Brain microvascular endothelial cell (primary cell): Measurements from ENCODE around the gene TBC1D16.

Experiments
- DNase-seq: peaks from one replicate; pipeline ENCODE4 v3.0.0-alpha.2; 2020
- H3K27ac ChIP-seq: fragments of 250-450 bp; sonication (Bioruptor Pico); 2 replicates; pipeline ENCODE4 v1.5.1; 2020; ENCODE audit warnings: mild to moderate bottlenecking, moderate library complexity
- H3K27me3 ChIP-seq: fragments of 250-450 bp; sonication (Bioruptor Pico); replicated peaks from 2 replicates; pipeline ENCODE4 v1.5.1; 2020; ENCODE audit warnings: mild to moderate bottlenecking
- H3K36me3 ChIP-seq: fragments of 250-450 bp; sonication (Bioruptor Pico); replicated peaks from 2 replicates; pipeline ENCODE4 v1.5.1; 2020; ENCODE audit warnings: mild to moderate bottlenecking
- H3K4me3 ChIP-seq: 2 replicates; pipeline ENCODE4 v1.5.1; 2011; ENCODE audit warnings: low read depth, mild to moderate bottlenecking, control low read depth, low read length, moderate library complexity
- CTCF ChIP-seq: IDR thresholded peaks from 2 replicates; pipeline ENCODE4 v1.5.1; 2011; ENCODE audit warnings: low read depth, mild to moderate bottlenecking, moderate library complexity, low read length, control low read depth, inconsistent platforms; ENCODE audit errors: missing control alignments
- in situ Hi-C: cut with HindIII; loops from 2 replicates; pipeline ENCODE4 v1.10.0; 2017; ENCODE audit warnings: low sequenced_read_pairs, low pct_ligation_motif_present

TBC1D16 gene

GRCh38 chr17:79948406-79948944 lies 87.2 kb downstream of the TBC1D16 start:
- peaks cover 23% of the 10 kb centered on the region for H3K36me3 ChIP-seq
- H3K27me3 ChIP-seq = no peaks in the 10 kb centered on the region
- in situ Hi-C loops = no loop called here
- H3K4me3 ChIP-seq = no peak overlapping the region
- TF ChIP-seq CTCF = no peak
- H3K27ac ChIP-seq = no peak overlapping the region
- no peak for DNase-seq

DNA sequence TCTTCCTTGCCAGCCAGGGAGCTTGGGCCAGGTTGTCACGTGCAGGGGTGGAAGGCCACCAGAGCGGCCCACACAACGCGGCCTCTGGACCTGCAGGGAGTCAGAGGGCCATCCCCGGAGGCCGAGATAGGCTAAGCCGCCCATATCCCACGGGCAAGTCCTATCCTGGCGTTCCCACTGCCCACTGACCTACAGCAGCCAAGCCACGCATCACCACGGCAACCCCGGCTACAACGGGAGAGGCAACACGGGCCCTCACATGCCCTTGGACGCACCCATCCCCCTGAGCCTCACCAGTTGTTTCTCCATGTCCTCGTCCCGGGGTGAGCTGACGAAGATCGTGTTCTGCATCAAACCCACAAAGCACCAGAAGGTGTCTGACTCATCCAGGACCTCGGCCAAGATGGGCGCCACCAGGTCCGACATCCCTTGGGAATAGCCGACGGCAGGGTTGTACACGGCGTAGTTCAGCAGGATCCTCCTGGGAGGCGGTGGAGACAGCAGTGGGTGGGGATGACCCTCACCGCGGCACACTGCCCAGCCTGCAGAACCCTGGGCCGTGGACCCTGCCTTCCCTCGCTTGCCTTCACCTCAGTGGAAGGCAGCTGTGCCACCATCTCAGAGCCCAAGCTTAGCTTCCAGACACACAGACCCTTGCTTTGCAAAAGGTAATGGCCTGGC lies 88.2 kb downstream of the TBC1D16 start:
- in situ Hi-C loops = no loop called here
- peaks cover 25% of the 10 kb centered on the region for H3K36me3 ChIP-seq
- DNase-seq = peak; percentile 56

GRCh38 chr17:79946352-79947231 lies 89.1 kb downstream of the TBC1D16 start:
- Histone ChIP-seq H3K4me3 (no peak overlapping the region), H3K27ac (no peak overlapping the region), H3K27me3 (no peaks in the 10 kb centered on the region), H3K36me3 (peaks cover 25% of the 10 kb centered on the region)
- no peak for TF ChIP-seq CTCF
- no peak for DNase-seq
- in situ Hi-C loops = no loop called here

More for the DNA sequence above, 88.2 kb downstream of the TBC1D16 start:
- H3K27ac ChIP-seq = no peak overlapping the region
- no peaks in the 10 kb centered on the region for H3K27me3 ChIP-seq
- TF ChIP-seq CTCF = no peak
- H3K4me3 ChIP-seq = no peak overlapping the region

DNA sequence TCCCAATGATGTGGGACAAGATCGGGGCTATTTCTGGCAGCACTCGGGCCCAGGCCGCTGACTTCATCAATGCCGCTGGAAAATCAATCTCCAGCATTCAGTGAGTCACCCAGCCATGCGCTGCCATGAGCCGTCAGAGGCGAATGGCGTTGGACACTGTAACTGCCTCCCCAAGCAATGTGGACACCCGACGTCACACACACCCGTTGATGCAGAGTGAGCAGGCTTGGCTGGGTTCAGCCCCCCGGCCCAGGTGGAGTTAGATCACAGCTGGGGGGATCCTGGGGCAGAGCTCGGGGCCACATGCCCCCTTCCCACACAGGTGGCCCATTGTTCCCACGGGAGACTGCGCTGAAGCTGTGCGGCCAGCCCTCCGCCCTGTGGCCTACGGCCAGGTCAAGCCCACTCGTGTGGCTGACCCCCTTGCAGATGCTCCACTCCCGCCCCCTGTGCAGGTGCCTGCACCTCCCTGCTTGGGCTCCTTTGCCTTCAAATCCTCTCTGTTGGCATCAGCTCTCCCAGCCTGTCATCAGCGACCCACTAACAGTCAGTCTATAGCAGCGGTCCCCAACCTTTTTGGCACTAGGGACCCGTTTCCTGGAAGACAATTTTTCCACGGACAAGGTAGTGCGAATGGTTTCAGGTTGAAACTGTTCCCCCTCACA lies 89.9 kb downstream of the TBC1D16 start:
- H3K4me3 ChIP-seq = no peak overlapping the region
- H3K27me3 ChIP-seq = no peaks in the 10 kb centered on the region
- peaks cover 25% of the 10 kb centered on the region for H3K36me3 ChIP-seq
- no peak for DNase-seq
- no peak overlapping the region for H3K27ac ChIP-seq
- no peak for TF ChIP-seq CTCF
- in situ Hi-C loops = no loop called here

DNA sequence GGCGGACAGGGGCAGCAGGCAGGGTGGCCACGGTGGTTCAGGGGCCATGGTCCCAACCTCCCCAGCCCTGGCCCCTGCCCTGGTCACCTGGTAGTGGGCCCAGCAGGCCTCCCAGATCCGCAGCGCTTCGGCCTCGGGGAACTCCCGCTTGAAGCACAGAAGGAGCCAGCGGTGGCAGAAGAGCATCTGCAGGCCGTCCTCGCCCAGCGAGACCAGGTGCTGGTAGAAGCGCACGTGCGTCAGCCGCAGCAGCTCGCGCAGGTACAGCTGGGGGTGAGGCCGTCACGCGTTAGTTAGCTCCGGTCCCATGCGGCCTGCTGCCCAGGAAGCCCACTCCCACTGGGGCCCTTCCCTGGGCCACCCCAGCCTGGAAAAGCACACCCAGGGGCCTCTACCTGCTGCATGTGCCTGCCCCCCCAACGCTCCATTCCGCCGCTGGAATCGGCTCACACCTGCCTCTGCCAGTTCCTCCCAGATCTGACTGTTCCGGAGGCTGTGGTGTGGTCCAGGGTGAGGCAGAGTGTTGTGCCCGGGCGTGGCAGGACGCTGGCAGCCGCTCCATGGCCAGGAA lies 90.8 kb downstream of the TBC1D16 start:
- H3K27me3 ChIP-seq = no peaks in the 10 kb centered on the region
- H3K27ac ChIP-seq = no peak overlapping the region
- no peak for TF ChIP-seq CTCF
- no peak for DNase-seq
- in situ Hi-C loops = no loop called here
- peaks cover 23% of the 10 kb centered on the region for H3K36me3 ChIP-seq
- no peak overlapping the region for H3K4me3 ChIP-seq
